ENCODE data around the gene ACAP1. TPM values are rescaled to one million over a fixed set of nuclear protein-coding genes. Genes with fewer than 3 reads are reported as not detected.

ACAP1 gene
- total RNA-seq (1.5 TPM), polyA plus RNA-seq (4.3 TPM)

DNA sequence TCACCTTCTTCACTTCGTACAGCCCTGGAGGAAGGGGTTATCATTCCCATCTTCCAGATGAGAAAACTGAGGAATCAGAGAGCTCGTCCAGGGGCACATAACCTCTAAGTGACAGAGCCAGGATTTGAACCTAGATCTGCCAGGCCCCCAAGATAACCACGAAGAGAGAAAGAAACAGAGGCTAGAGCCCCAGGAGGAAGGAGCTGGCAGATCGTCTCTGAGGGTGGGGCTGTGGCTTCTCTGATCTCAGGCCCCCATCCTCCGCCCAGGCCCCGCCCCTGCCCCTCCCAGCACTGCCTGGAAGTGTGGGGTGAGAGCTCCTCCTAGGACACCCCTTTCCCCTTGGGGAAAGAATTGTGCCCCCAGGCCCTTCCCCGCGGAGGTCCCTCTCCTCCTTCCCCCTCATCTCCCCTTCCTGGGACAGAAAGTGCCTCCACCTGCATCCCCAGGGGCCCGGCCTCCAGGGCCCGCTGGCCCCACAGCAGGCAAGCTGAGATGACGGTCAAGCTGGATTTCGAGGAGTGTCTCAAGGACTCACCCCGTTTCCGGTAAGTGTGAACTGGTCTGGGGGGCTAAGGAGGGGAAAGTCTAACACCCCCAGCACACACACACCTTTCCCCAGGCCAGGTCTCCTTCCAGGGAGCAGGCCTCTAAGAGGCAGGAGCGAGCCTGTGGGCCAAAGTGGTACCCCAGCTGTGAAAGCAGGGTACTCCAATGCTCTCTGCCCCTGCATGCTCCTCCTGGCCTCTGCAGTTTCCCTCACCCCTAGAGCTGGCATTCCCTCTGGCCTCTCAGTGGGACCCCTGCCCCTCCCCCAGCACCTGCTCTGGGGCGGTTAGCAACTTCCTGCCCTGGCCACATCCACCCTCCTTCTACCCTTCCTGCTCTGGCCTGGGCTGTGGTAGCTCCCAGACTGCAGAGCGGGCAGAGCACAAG lies at the start of gene ACAP1:
TSS of gene ACAP1 (plus strand) at position 290 of the 936 bp plus-strand sequence. CDS start at position 496, 206 bp downstream.
- no peak within 1 kb of the TSS for H3K27ac ChIP-seq (ENCODE audit: low read depth)
- peak within 1 kb of the TSS; percentile 34 for H3K4me3 ChIP-seq (ENCODE audit: low read depth, low read length)
- 33% methylated on average over 17 of the region's 17 CpGs for WGBS
- H3K36me3 ChIP-seq (ENCODE audit: insufficient read depth): no peaks in the 10 kb centered on the region
- no peaks in the 10 kb centered on the region for H3K4me1 ChIP-seq (ENCODE audit: insufficient read depth)
- DNase-seq (ENCODE audit: extremely low spot score): no peak

DNA sequence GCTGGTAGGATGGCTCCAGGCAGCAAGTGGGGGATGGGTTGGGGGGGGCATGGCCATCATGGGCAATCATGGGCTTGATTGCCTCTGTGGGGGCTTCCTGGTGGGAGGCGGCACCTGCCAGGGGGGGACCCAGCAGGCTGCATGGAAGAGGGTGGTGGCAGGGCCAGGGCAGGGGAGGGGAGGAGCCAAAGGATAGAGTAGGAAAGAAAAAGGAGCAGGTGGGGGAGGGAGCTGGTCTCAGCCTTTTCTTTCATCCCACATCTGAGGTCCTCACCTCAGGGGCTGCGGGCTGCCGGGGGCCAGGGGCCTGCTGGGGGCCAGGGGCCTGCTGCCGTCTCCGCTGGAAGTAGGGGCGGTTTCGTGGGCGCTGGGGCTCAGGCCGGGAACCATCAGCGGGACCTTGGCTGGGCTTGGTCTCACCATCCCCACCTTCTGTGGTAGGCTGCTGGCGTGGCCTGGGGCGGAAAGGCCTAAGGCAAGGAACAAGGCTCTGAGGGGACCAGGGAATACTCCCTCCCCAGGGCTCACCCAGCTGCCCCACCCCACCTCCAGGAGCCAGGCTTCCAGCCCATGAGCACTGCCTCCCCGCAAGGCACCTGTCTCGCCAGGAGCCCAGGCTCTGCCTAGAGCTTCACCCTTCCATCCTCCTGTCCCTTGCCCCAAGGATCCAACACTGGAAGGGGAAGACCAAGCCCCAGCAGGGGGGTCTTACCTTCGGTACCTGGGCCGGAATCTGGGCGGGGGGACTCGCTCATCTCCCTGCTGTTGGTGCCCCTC lies 46.9 kb upstream of the ACAP1 start:
- no peak overlapping the region for H3K27ac ChIP-seq (ENCODE audit: low read depth)
- 73% methylated on average over 18 of the region's 18 CpGs for WGBS
- H3K4me3 ChIP-seq (ENCODE audit: low read depth, low read length): no peak overlapping the region
- DNase-seq (ENCODE audit: extremely low spot score): no peak
- no peaks in the 10 kb centered on the region for H3K4me1 ChIP-seq (ENCODE audit: insufficient read depth)
- no peaks in the 10 kb centered on the region for H3K36me3 ChIP-seq (ENCODE audit: insufficient read depth)

DNA sequence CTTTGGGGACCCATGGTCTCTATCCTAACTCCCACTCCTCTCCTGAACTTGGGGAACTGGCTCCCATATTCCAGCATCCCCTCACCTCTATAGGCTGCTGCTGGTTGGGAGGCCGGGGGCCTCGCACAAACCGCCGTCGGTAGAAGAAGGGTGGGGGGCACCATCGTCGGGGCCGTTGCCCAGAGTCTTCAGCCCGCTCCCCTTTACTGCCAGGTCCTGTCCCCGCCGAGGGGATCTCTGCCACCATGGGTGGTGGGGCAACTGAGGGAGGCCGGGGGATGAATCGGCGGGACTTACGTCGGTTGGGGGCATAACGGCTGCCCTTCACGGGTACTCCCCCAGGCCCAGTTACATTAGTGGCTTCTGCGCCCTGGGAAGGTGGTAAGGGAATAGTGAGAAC lies 46.2 kb upstream of the ACAP1 start:
- no peaks in the 10 kb centered on the region for H3K36me3 ChIP-seq (ENCODE audit: insufficient read depth)
- no peak for DNase-seq (ENCODE audit: extremely low spot score)
- no peaks in the 10 kb centered on the region for H3K4me1 ChIP-seq (ENCODE audit: insufficient read depth)
- 86% methylated on average over 19 of the region's 19 CpGs for WGBS
- no peak overlapping the region for H3K4me3 ChIP-seq (ENCODE audit: low read depth, low read length)
- no peak overlapping the region for H3K27ac ChIP-seq (ENCODE audit: low read depth)

DNA sequence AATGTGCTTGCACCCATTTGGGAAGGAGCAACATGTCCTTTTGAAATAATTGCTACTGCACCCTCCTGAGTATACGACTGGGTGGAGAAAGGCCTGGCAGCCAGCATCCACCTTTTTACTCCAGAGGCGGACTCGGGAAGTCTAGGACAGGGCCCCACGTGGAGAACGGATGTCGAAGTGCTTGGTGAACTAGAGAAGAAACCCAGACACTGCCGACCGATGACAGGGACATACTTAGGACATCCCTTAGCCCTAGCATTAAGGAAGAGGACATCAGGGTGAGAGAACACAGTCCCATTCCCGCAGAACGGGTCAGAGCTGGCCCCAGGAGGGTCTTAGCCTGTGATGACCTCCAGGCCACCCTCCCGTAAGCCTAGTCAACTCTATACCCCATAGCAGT lies 45.6 kb upstream of the ACAP1 start:
- Histone ChIP-seq H3K27ac (ENCODE audit: low read depth) (no peak overlapping the region), H3K4me1 (ENCODE audit: insufficient read depth) (no peaks in the 10 kb centered on the region), H3K4me3 (ENCODE audit: low read depth, low read length) (no peak overlapping the region), H3K36me3 (ENCODE audit: insufficient read depth) (no peaks in the 10 kb centered on the region)
- no peak for DNase-seq (ENCODE audit: extremely low spot score)
- 57% methylated on average over 11 of the region's 11 CpGs for WGBS

- no peak overlapping the region for H3K4me3 ChIP-seq (ENCODE audit: low read depth, low read length)
- DNase-seq (ENCODE audit: extremely low spot score): no peak
- no peak overlapping the region for H3K27ac ChIP-seq (ENCODE audit: low read depth)
- WGBS: 53% methylated on average over 2 of the region's 2 CpGs
- H3K4me1 ChIP-seq (ENCODE audit: insufficient read depth): peaks cover 2% of the 10 kb centered on the region
- H3K36me3 ChIP-seq (ENCODE audit: insufficient read depth): no peaks in the 10 kb centered on the region
Measured at GRCh38 chr17:7292194-7292593, 44.1 kb upstream of the ACAP1 start.

DNA sequence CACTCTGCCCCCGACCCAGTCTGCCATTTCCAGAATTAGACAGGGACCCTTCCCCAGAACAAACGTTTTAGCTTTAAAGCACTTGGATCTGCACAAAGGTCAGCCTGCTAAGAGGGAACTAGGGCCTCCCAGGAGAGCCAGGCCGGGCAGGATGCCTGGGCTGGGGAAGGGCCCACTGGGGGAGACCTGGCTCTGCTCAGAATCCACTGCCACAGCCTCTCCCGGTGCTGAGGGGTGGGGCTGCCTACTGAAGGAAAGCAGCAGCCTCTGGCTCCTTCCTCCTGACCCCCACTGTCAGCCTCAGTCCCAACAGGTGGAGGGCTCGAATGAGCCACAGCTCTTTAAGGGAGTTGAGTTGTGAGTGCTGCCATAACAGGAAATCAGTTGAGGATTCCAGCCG lies 43.6 kb upstream of the ACAP1 start:
- Histone ChIP-seq H3K27ac (ENCODE audit: low read depth) (no peak overlapping the region), H3K4me3 (ENCODE audit: low read depth, low read length) (no peak overlapping the region), H3K36me3 (ENCODE audit: insufficient read depth) (no peaks in the 10 kb centered on the region), H3K4me1 (ENCODE audit: insufficient read depth) (peaks cover 2% of the 10 kb centered on the region)
- DNase-seq (ENCODE audit: extremely low spot score): no peak
- 16% methylated on average over 6 of the region's 6 CpGs for WGBS

GRCh38 chr17:7293159-7293558 lies 43.2 kb upstream of the ACAP1 start:
- Histone ChIP-seq H3K4me3 (ENCODE audit: low read depth, low read length) (no peak overlapping the region), H3K27ac (ENCODE audit: low read depth) (no peak overlapping the region), H3K4me1 (ENCODE audit: insufficient read depth) (peaks cover 2% of the 10 kb centered on the region), H3K36me3 (ENCODE audit: insufficient read depth) (no peaks in the 10 kb centered on the region)
- 68% methylated on average over 11 of the region's 11 CpGs for WGBS
- no peak for DNase-seq (ENCODE audit: extremely low spot score)

GRCh38 chr17:7293816-7294613 lies 42.3 kb upstream of the ACAP1 start:
- WGBS: 4% methylated on average over 74 of the region's 75 CpGs
- peaks cover 2% of the 10 kb centered on the region for H3K4me1 ChIP-seq (ENCODE audit: insufficient read depth)
- no peak for DNase-seq (ENCODE audit: extremely low spot score)
- no peak overlapping the region for H3K27ac ChIP-seq (ENCODE audit: low read depth)
- peak overlapping the region; percentile 30 for H3K4me3 ChIP-seq (ENCODE audit: low read depth, low read length)
- H3K36me3 ChIP-seq (ENCODE audit: insufficient read depth): no peaks in the 10 kb centered on the region

- H3K36me3 ChIP-seq (ENCODE audit: insufficient read depth): no peaks in the 10 kb centered on the region
- 3% methylated on average over 57 of the region's 57 CpGs for WGBS
- peak within 1 kb of the TSS; percentile 30 for H3K4me3 ChIP-seq (ENCODE audit: low read depth, low read length)
- DNase-seq (ENCODE audit: extremely low spot score): no peak
- peaks cover 2% of the 10 kb centered on the region for H3K4me1 ChIP-seq (ENCODE audit: insufficient read depth)
- no peak within 1 kb of the TSS for H3K27ac ChIP-seq (ENCODE audit: low read depth)
Measured at GRCh38 chr17:7294614-7295153, 41.6 kb upstream of the ACAP1 start, which contains the start of gene YBX2. Gene YBX2, minus strand, starts transcription at chr17:7294639. Its CDS starts 139 bp downstream, at chr17:7294500.

DNA sequence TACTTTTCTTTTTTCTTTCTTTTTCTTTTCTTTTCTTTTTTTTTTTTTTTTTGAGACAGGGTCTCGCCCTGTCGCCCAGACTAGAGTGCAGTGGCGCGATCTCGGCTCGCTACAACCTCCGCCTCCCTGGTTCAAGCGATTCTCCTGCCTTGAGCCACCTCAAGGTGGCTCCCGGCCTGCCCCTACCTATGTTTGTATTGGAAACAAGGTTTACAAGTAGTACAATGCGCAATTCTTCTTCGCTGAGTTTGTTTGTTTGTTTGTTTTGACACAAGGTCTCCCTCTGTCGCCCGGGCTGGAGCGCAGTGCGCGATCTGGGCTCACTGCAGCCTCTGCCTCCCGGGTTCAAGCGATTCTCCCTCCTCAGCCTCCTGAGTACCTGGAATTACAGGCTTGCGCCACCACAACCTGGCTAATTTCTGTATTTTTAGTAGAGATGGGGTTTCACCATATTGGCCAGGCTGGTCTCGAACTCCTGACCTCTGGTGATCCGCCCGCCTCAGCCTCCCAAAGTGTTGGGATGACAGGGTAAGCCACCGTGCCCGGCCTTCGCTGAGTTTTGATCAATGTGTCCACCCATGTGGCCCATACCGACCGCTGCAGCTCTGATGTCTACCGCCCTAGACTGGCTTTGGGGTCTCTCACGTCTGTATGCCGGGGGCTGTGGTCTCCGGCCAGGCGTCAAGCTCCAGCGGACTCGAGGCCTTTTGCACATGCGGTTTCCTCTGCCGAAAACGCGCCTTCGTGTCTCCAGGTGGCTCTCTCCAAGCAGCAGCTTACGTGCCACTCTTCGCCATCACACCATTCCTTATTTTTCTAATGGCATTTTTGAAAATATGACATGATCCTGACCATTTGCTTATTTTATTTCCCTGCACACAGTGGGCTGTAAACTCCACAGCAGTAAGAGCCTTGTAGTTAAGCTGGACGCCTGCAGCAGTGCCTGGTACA lies 40.8 kb upstream of the ACAP1 start:
- no peak for DNase-seq (ENCODE audit: extremely low spot score)
- no peaks in the 10 kb centered on the region for H3K36me3 ChIP-seq (ENCODE audit: insufficient read depth)
- H3K4me1 ChIP-seq (ENCODE audit: insufficient read depth): peaks cover 2% of the 10 kb centered on the region
- WGBS: 62% methylated on average over 42 of the region's 42 CpGs
- H3K4me3 ChIP-seq (ENCODE audit: low read depth, low read length): peak overlapping the region; percentile 30
- no peak overlapping the region for H3K27ac ChIP-seq (ENCODE audit: low read depth)

- 2% methylated on average over 51 of the region's 51 CpGs for WGBS
- Histone ChIP-seq H3K4me3 (ENCODE audit: low read depth, low read length) (peak overlapping the region; percentile 8), H3K36me3 (ENCODE audit: insufficient read depth) (no peaks in the 10 kb centered on the region), H3K4me1 (ENCODE audit: insufficient read depth) (peaks cover 2% of the 10 kb centered on the region), H3K27ac (ENCODE audit: low read depth) (no peak overlapping the region)
- DNase-seq (ENCODE audit: extremely low spot score): no peak
Measured at GRCh38 chr17:7296189-7296861, 40.0 kb upstream of the ACAP1 start.

DNA sequence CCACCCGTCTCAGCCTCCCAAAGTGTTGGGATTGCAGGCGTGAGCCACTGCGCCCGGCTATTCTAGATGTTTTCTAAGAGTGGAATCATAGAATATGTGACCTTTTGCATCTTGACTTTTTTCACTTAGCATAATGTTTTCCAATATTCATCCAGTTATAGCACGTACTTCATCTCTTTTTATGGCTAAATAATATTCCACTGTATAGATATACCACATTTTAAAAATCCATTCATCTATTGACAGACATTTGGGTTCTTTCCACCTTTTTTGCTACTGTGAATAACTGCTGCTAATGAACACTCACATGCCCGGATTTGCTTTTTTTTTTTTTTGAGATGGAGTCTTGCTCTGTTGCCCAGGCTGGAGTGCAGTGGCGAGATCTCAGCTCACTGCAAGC lies 32.1 kb upstream of the ACAP1 start:
- Histone ChIP-seq H3K36me3 (ENCODE audit: insufficient read depth) (no peaks in the 10 kb centered on the region), H3K27ac (ENCODE audit: low read depth) (no peak overlapping the region), H3K4me3 (ENCODE audit: low read depth, low read length) (no peak overlapping the region), H3K4me1 (ENCODE audit: insufficient read depth) (no peaks in the 10 kb centered on the region)
- 96% methylated on average over 7 of the region's 7 CpGs for WGBS
- no peak for DNase-seq (ENCODE audit: extremely low spot score)
